GM19240 (cell line): ENCODE data around the gene SLC19A2.
"Not testable (repeated sequence)": the region's sequence is repeated elsewhere in the genome, so short reads cannot be mapped to it uniquely, and the experiment has no call there.

ENCODE experiments used
- DNase-seq: peaks from one replicate; pipeline ENCODE4 v3.0.0; 2011; ENCODE audit warnings: low spot score; ENCODE audit not compliant: insufficient read length

The SLC19A2 gene, protein sequence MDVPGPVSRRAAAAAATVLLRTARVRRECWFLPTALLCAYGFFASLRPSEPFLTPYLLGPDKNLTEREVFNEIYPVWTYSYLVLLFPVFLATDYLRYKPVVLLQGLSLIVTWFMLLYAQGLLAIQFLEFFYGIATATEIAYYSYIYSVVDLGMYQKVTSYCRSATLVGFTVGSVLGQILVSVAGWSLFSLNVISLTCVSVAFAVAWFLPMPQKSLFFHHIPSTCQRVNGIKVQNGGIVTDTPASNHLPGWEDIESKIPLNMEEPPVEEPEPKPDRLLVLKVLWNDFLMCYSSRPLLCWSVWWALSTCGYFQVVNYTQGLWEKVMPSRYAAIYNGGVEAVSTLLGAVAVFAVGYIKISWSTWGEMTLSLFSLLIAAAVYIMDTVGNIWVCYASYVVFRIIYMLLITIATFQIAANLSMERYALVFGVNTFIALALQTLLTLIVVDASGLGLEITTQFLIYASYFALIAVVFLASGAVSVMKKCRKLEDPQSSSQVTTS

GRCh38 chr1:169485431-169486280 lies at the start of gene SLC19A2:
SLC19A2 (minus strand) TSS chr1:169485944; CDS start chr1:169485766, 178 bp downstream.
- peak; percentile 86 for DNase-seq

- DNase-seq, result no peak
These were observed 48.9 kb upstream of the SLC19A2 start for GRCh38 chr1:169534653-169535052.

DNA sequence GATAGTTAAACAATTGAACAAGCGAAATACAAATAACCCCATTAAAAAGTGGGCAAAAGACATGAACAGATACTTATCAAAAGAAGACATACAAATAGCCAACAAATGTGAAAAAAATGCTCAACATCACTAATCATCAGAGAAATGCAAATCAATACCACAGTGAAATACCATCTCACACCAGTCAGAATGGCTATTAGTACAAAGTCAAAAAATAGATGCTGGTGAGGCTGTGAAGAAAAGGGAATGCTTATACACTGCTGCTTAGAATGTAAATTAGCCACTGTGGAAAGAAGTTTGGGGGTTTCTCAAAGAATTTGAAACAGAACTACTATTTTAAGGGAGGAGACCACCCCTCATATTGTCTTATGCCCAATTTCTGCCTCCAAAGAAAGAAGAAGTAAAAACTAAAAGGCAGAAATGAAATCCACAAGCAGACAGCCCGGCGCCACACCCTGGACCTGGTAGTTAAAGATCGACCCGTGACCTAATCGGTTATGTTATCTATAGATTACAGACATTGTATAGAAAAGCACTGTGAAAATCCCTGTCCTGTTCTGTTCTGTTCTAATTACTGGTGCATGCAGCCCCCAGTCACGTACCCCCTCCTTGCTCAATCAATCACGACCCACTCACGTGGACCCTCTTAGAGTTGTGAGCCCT lies 47.9 kb upstream of the SLC19A2 start:
- not testable (repeated sequence) for DNase-seq

DNA sequence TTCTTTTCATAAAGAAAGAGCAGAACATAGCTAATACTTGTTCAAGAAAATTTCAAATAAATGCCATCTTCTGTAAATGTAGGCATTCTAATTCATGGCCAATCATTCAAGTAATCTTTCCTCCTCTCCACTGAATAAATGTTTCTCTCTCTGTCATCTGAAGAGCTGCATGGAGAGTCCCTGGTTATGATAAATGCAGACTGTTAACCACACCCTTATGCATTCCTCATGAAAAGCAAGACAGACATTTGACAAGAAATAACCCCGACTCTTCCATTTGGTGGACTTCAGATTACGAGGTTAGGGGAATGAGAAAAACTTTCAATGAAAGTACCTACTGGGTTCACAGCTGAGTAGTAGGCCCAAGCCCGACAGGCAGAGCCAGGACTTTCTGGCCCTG lies 44.7 kb upstream of the SLC19A2 start:
- no peak for DNase-seq

- DNase-seq, result no peak
These were observed 43.4 kb upstream of the SLC19A2 start for GRCh38 chr1:169529068-169529642.

DNA sequence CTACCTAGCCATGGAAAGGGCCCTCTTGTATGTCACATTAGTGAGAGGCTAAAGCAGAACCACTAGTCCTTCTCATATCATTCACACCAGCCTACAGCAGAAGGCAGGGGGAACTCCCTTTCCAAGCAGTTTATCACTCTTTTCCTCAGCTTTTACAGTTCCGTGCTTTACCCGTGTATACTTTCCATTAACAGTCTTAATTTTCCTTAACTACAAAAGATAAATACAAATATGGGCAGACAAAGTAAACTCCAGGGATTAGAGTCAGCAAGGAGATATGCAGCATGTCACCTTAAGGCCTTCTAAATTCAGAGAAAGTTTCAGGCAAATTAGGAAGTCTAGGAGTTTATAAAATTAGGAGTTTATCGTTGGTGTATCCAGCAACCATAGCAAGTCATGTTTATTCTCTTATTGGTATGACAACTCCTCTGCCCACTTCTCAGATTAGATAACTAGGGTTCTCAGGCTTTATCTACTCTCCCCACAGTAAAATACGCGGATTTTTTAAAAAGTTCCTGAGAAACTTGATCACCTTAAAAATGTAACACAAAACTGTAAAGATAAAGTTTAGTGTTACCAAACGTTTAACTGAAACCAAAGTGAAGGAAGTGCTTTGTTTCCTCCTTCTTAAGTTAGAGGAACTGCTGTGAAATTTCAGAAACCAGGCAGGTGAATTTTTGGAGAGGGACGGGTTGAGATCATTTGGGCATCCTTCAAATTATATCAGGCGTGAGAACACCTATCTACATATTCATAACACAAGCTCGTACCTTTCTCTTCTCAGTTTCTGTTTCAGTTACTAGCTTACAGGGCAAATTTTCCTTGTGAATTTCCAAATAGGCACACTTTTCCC lies 42.7 kb upstream of the SLC19A2 start:
- no peak for DNase-seq

- DNase-seq, result no peak
These were observed 41.9 kb upstream of the SLC19A2 start for GRCh38 chr1:169527451-169528214.

DNA sequence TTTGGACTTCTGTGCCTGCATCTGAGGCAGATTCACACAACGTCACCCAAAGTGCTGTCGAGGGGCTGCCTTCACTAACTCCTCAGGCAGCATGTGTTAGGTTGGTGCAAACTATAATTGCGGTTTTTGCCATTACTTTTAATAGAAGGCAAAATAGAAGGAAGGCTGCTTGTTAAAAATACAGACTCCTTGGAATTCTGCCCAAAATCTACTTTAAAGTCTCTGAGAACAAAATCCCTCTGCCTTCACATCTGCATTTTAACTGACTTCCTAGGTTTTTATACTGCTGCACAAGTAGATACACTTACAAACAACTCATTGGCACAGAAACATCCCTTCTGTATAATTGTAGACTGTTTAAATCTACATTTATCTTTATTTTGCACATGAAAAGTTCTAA lies 41.3 kb upstream of the SLC19A2 start:
- DNase-seq, result no peak

DNA sequence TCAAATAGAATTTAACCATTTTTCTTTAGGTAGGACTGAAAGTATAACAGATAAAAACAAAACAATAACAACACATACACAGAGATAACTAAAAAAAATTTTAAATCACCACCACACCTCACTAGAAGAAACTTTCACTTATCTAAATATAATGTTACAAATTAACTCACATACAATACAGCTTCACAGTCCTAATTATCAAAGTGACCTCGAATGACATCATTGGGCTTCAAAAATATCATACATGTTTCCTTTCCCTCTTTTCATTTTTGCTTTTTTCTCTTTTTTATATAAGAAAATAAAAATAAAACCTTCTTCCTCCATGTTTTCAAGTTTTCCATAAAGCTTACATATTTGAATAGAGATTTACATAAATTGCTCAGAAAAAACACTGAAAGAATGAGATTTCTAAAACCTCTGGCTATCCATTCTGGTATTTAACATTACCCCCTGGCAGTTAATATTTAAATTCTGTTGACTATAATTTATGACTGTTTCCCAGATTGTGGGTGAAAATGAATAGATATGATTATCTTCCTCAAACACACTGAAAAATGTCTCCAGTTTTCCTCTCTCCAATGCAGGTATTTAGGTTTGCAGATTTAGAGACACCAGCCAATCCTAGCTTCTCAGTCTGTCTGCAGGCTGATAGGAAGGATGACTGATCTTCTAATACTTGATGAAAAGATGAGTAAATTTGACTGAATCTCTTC lies 40.5 kb upstream of the SLC19A2 start:
- DNase-seq, result no peak

DNA sequence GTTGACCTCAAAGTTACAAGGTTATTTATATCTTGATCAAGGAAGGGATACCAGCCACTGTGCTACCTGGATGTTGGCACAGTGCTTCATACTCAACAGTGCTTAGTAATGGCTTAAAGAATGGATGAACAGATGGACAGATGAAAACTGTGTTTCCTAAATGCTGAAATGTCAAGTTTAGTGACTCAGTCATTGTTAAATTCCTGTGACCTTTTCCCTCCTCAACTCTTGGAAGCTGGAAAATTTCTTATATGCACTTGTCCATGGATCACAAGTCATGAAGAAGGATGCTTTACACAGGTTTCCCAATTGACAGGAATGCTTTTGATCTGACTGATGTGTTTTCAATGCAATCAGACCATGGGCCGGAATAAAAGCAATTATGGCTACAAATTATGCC lies 39.6 kb upstream of the SLC19A2 start:
- DNase-seq, result no peak

- no peak for DNase-seq
These were observed 38.2 kb upstream of the SLC19A2 start for GRCh38 chr1:169523904-169524303.

GRCh38 chr1:169521226-169521625 lies 35.5 kb upstream of the SLC19A2 start:
- DNase-seq, result no peak

DNA sequence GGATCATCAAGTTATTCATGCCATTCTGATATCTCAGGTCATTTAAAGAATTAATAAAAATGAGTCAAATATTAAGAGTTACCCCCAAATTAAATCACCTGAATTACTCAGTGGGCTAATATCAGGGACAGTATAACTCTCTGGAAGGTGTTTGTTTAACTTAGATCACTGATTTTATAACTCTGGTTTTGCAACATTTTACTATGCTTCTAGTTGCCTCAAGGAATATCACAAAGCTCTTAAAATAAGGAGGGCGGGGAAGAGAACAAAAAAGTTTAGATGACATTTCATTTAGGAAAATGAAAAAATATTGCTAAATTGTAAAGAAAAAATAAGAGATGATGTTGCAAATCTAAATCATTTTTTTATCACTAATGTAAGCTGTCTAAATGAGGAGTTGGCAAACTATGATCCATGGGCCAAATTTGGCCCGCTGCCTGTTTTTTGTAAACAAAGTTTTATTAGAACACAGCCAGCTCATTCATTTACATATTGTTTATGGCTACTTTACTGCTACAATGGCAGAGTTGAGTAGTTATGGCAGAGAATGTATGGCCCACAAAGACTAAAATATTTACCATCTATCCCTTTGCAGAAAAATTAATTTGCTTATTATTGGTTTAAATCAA lies 31.9 kb upstream of the SLC19A2 start:
- no peak for DNase-seq

- no peak for DNase-seq
These were observed 29.9 kb upstream of the SLC19A2 start for GRCh38 chr1:169515641-169516040.

GRCh38 chr1:169514566-169515270 lies 29.0 kb upstream of the SLC19A2 start:
- no peak for DNase-seq

- no peak for DNase-seq
These were observed 27.5 kb upstream of the SLC19A2 start for GRCh38 chr1:169513208-169513607.

DNA sequence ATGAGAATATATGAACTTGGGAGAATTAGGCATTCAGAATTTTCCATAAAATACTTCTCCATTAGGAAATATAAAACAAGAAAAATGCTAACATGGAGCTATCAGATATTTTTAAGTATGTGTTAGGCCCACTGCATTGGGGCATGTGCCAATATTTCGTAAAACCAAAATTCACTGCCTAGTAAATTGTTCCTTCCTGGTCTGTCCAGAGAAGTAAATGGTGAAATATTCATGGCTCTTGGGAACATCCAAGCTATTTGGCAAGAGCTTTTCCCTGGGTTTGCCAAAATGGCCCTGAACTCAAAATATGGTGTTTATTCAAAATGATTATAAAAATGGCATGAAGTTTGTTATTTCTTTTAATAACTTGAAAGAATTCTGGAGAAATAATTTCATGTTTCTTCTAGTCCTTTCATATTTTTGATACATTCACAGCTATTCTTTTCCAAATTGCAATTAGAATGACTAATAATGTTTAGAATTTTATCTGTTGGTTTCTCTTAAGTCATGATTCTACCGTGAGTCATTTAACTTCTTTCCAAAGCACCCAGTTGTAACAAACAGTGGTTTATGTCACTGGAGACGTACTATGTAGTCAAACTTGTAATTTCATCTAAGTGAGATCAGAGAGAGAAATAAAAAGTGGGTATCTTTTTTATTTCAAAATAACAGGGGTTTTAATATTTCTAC lies 25.7 kb upstream of the SLC19A2 start:
- DNase-seq, result no peak
